Keratinocyte (primary cell): ENCODE results near the gene ZNF836. TPM values are rescaled to one million over a fixed set of nuclear protein-coding genes. Genes with fewer than 3 reads are reported as not detected.
A peak's percentile ranks its signal among the peaks of the same experiment; 100 is the strongest.

ENCODE experiments used
- DNase-seq: peaks from one replicate; pipeline ENCODE4 v3.0.0-alpha.2; 2011; ENCODE audit warnings: low read depth, missing footprints, low spot score
- FAIRE-seq: peaks from 2 replicates; lab custom pipeline; 2011; peaks lifted over from hg19 to GRCh38; lab: Jason Lieb, UNC
- H2AFZ ChIP-seq: 2 replicates; pipeline ENCODE4 v1.6.0; 2012; ENCODE audit warnings: low read length, control low read depth, inconsistent platforms; ENCODE audit not compliant: control insufficient read depth
- H3K27ac ChIP-seq: 2 replicates; pipeline ENCODE4 v1.5.1; 2011; ENCODE audit warnings: low read length; ENCODE audit not compliant: control insufficient read depth, insufficient read depth
- H3K27me3 ChIP-seq: 3 replicates; pipeline ENCODE4 v1.6.0; 2011; ENCODE audit warnings: low read length; ENCODE audit not compliant: control insufficient read depth, insufficient read depth; ENCODE audit errors: extremely low read depth
- H3K36me3 ChIP-seq, 2 experiments: 2 replicates in 1 of 2; 3 replicates in 1 of 2; pipeline ENCODE4 v1.5.1; 2011; ENCODE audit warnings: low read length in 2 of 2, mild to moderate bottlenecking in 1 of 2; ENCODE audit not compliant: control insufficient read depth in 2 of 2, insufficient read depth in 2 of 2; ENCODE audit errors: extremely low read depth in 1 of 2
- H3K4me1 ChIP-seq: 3 replicates; pipeline ENCODE4 v1.5.1; 2011; ENCODE audit warnings: low read length; ENCODE audit not compliant: control insufficient read depth, insufficient read depth; ENCODE audit errors: extremely low read depth
- H3K4me2 ChIP-seq: 3 replicates; pipeline ENCODE4 v1.6.0; 2011; ENCODE audit warnings: low read depth, low read length; ENCODE audit not compliant: control insufficient read depth, insufficient read depth; ENCODE audit errors: extremely low read depth
- H3K4me3 ChIP-seq, 3 experiments: fragments of 200-600 bp in 1 of 3; sonication (generic) in 1 of 3; 2 replicates in 2 of 3; 3 replicates in 1 of 3; pipeline ENCODE4 v1.5.1; 2011 to 2016; ENCODE audit warnings: low read length in 3 of 3, mild to moderate bottlenecking in 3 of 3, control low read depth in 2 of 3, inconsistent platforms in 1 of 3, low read depth in 1 of 3, mixed read lengths in 1 of 3, mixed run types in 1 of 3, moderate library complexity in 1 of 3; ENCODE audit not compliant: control insufficient read depth in 2 of 3, insufficient read depth in 2 of 3; ENCODE audit errors: extremely low read depth in 1 of 3
- H3K79me2 ChIP-seq: 2 replicates; pipeline ENCODE4 v1.6.0; 2012; ENCODE audit warnings: low read length; ENCODE audit not compliant: control insufficient read depth, insufficient read depth
- H3K9ac ChIP-seq: 3 replicates; pipeline ENCODE4 v1.6.0; 2011; ENCODE audit warnings: low read length; ENCODE audit not compliant: control insufficient read depth, insufficient read depth; ENCODE audit errors: extremely low read depth
- H3K9me1 ChIP-seq: 3 replicates; pipeline ENCODE4 v1.6.0; 2011; ENCODE audit warnings: low read length; ENCODE audit not compliant: control insufficient read depth, insufficient read depth; ENCODE audit errors: extremely low read depth
- H3K9me3 ChIP-seq: 2 replicates; pipeline ENCODE4 v1.5.1; 2012; ENCODE audit warnings: low read depth, low read length; ENCODE audit not compliant: control insufficient read depth
- H4K20me1 ChIP-seq: 3 replicates; pipeline ENCODE4 v1.6.0; 2011; ENCODE audit warnings: low read length; ENCODE audit not compliant: control insufficient read depth, insufficient read depth; ENCODE audit errors: extremely low read depth
- CTCF ChIP-seq, 3 experiments: IDR thresholded peaks in 1 of 3; conservative IDR thresholded peaks in 1 of 3; optimal IDR thresholded peaks in 1 of 3; 2 replicates in 2 of 3; 3 replicates in 1 of 3; pipeline versions ENCODE3 to v1.5.1; 2011; ENCODE audit warnings: low read length in 3 of 3, mild to moderate bottlenecking in 3 of 3, moderate library complexity in 2 of 3, control low read depth in 1 of 3, inconsistent platforms in 1 of 3; ENCODE audit not compliant: insufficient read depth in 2 of 3; ENCODE audit errors: extremely low read depth in 1 of 3
- EZH2 ChIP-seq: IDR thresholded peaks from one replicate; pipeline ENCODE4 v1.6.1; 2012; ENCODE audit warnings: inconsistent platforms, mild to moderate bottlenecking, low read length, moderate library complexity
- dilution Hi-C: fragments of 300-500 bp; cut with MboI; formaldehyde crosslinking; loops from one replicate; pipeline ENCODE4 v1.7.0; 2020; ENCODE audit warnings: low sequenced_read_pairs; ENCODE audit not compliant: extremely low pct_ligation_motif_present
- polyA plus RNA-seq, 5 experiments: library from polyadenylated mRNA; depleted of rRNA in 3 of 5; stranded (reverse) in 3 of 5; stranded (forward) in 1 of 5; unstranded in 1 of 5; fragments of >200 nt; gene quantifications; 1 replicate in 1 of 5; 2 replicates in 3 of 5; 3 replicates in 1 of 5; pipeline versions ENCODE4 v1.2.1 to v1.2.3, GENCODE V29; 2011 to 2012; ENCODE audit warnings: missing spikeins in 2 of 5, low read depth in 1 of 5, low replicate concordance in 1 of 5

The ZNF836 gene
- polyA plus RNA-seq, 1 donor (not counting 4 experiments of a cell fraction or from before 2014, with no cell fraction given), result 5.0 TPM

GRCh38 chr19:52200044-52200443 is 28.6 kb upstream of the ZNF836 start:
- H3K9me1 ChIP-seq, result no peaks in the 10 kb centered on the region
- H3K4me2 ChIP-seq, result peak overlapping the region; percentile 17
- H3K9me3 ChIP-seq, result no peaks in the 10 kb centered on the region
- peaks cover 43 to 54% of the 10 kb centered on the region in 2 experiments for H3K36me3 ChIP-seq
- peaks cover 17% of the 10 kb centered on the region for H4K20me1 ChIP-seq
- no peak for TF ChIP-seq EZH2
- TF ChIP-seq CTCF (optimal IDR thresholded peaks at IDR 0.05 in 1 of 3, IDR thresholded peaks at IDR 0.05 in 1 of 3, conservative IDR thresholded peaks at IDR 0.05 in 1 of 3; ENCODE audit: extremely low read depth in 1 of 3, insufficient read depth in 2 of 3, low read length in 3 of 3), result no peak
- peak overlapping the region; percentile 12 for H3K9ac ChIP-seq
- peak; percentile 61 for FAIRE-seq
- dilution Hi-C loops, result no loop called here
- peak overlapping the region; percentile 56 for H3K27ac ChIP-seq
- peaks cover 16% of the 10 kb centered on the region for H3K4me1 ChIP-seq
- peaks cover 94% of the 10 kb centered on the region for H3K79me2 ChIP-seq
- no peaks in the 10 kb centered on the region for H3K27me3 ChIP-seq
- H2AFZ ChIP-seq, result no peak overlapping the region
- H3K4me3 ChIP-seq, result no peak overlapping the region
- DNase-seq, result no peak

- H3K27me3 ChIP-seq, result no peaks in the 10 kb centered on the region
- H3K4me3 ChIP-seq, result no peak overlapping the region
- no peak overlapping the region for H3K9ac ChIP-seq
- no peaks in the 10 kb centered on the region for H3K9me3 ChIP-seq
- peaks cover 32 to 51% of the 10 kb centered on the region in 2 experiments for H3K36me3 ChIP-seq
- H3K4me1 ChIP-seq, result peaks cover 16% of the 10 kb centered on the region
- peak; percentile 17 for FAIRE-seq
- peaks cover 4% of the 10 kb centered on the region for H3K9me1 ChIP-seq
- H3K4me2 ChIP-seq, result no peak overlapping the region
- no peak for DNase-seq
- peaks cover 94% of the 10 kb centered on the region for H3K79me2 ChIP-seq
- dilution Hi-C loops, result no loop called here
- TF ChIP-seq CTCF (optimal IDR thresholded peaks at IDR 0.05 in 1 of 3, IDR thresholded peaks at IDR 0.05 in 1 of 3, conservative IDR thresholded peaks at IDR 0.05 in 1 of 3; ENCODE audit: extremely low read depth in 1 of 3, insufficient read depth in 2 of 3, low read length in 3 of 3) (no peak), EZH2 (no peak)
- peaks cover 28% of the 10 kb centered on the region for H4K20me1 ChIP-seq
- H3K27ac ChIP-seq, result no peak overlapping the region
- no peak overlapping the region for H2AFZ ChIP-seq
Observed at GRCh38 chr19:52198678-52199077, 27.3 kb upstream of the ZNF836 start.
